ENCODE data around the gene GRIK4.
"Not testable (repeated sequence)": the region's sequence is repeated elsewhere in the genome, so short reads cannot be mapped to it uniquely, and the experiment has no call there.

Gene GRIK4, protein sequence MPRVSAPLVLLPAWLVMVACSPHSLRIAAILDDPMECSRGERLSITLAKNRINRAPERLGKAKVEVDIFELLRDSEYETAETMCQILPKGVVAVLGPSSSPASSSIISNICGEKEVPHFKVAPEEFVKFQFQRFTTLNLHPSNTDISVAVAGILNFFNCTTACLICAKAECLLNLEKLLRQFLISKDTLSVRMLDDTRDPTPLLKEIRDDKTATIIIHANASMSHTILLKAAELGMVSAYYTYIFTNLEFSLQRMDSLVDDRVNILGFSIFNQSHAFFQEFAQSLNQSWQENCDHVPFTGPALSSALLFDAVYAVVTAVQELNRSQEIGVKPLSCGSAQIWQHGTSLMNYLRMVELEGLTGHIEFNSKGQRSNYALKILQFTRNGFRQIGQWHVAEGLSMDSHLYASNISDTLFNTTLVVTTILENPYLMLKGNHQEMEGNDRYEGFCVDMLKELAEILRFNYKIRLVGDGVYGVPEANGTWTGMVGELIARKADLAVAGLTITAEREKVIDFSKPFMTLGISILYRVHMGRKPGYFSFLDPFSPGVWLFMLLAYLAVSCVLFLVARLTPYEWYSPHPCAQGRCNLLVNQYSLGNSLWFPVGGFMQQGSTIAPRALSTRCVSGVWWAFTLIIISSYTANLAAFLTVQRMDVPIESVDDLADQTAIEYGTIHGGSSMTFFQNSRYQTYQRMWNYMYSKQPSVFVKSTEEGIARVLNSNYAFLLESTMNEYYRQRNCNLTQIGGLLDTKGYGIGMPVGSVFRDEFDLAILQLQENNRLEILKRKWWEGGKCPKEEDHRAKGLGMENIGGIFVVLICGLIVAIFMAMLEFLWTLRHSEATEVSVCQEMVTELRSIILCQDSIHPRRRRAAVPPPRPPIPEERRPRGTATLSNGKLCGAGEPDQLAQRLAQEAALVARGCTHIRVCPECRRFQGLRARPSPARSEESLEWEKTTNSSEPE

DNA sequence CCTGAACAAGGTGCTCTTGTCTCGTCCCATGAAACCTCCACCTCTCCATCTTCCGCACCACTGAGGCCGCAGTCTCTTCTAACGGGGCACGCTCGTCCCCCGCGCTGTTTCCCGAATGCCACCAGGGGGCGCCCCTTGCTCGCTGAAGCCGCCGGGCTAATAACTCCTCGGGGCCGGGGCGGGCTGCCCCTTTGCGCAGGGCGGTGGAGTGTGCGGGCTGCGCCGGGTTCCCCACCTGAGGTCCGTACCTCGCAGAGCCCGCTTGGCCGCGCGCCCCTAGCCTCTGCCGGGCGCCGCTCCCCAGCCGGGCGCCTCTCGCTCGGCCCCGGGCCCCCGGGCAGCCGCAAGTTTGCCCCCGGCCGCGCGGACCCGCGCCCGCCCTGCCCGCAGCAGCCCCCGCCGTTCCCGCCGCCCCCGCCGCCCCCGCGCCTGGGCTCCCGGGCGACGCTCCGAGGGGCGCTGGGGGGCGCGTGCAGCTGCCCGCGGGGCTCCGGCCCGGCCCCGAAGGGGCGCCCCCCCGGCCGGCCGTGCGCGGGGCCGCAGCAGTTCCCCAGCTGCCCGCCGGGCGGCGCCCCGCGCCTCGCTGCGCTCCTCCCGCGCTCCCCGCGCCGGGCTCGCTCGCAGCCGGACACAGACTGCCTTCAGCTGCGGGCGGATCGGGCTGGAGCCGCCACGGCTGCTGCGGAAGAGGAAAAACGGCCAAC lies at the start of gene GRIK4:
Gene GRIK4, plus strand, starts transcription at position 633 of the 704 bp plus-strand sequence. CDS start 148,571 bp downstream, outside the sequence.
- peak; percentile 75 for DNase-seq

DNA sequence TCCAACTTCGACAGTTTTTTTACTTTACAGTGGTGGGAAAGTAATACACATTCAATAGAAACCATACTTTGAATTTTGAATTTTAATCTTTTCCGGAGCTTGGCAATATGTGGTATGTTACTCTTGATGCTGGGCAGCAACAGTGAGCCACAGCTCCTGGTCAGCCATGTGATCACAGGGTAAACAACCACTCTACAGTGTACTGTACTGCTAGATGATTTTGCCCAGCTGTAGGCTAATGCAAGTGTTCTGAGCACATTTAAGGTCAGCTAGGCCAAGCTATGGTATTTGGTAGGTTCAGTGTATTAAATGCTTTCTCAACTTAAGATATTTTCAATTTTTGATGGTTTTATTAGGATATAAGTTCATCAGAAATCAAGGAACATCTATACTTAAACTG lies 48.7 kb upstream of the GRIK4 start:
- DNase-seq: no peak

DNA sequence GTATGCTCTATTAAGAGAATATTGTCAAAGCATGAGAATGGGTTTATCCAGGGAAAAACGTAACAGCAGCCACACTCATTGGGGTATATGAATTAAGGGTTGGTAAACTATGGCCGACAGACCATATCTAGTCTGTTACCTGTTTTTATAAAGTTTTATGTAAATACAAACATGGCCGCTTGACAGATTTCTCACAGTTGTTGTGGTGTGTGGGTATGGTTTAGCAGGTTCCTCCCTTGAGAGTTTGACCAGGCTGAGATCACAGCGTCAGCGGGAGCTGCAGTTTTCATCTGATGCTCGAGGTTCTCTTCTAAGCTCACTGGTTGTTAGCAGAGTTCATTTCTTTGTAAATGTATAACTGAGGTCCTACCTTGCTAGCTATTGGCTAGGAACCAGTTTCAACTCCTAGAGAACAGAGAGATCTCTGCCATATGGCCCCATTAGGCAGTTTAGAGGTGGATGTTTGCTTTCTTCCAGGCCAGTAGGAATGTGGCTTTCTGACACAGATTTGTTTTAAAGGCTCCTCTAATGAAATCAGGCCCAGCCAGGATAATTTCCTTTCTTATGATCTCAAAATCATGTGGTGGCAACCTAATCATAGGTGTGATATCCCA lies 45.5 kb upstream of the GRIK4 start:
- DNase-seq: no peak

DNA sequence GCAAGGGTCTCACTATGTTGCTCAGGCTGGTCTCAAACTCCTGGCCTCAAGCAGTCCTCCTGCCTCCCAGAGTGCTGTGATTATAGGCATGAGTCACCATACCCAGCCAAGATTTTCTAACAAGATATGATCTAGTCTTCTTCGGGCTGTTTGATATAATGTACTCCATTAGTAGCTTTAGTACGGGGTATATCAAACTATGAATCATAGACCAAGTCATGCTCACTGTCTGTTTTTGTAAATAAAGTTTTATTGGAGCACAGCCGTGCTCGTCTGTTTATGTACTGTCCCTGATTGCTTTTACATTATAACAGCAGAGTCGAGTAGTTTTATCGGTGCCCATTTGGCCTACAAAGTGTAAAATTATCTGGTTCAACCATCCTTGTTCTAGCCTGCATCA lies 43.9 kb upstream of the GRIK4 start:
- no peak for DNase-seq

DNA sequence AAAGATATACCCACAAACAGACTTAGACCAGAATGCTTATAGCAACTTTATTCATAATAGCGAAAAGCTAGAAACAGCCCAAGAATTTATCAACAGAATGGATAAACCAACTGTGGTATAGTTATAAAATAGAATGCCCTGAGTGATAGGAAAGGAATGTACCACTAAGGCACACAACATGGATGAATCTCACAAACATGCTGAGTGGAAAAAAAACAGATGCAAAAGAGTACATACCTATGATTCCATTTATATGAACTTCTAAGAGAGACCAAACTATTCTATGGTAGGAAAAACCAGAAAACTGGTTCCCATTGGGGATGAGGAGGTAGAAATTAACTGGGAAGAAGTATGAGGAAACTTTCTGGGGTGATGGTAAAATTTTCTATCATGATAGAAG lies 40.4 kb upstream of the GRIK4 start:
- no peak for DNase-seq

DNA sequence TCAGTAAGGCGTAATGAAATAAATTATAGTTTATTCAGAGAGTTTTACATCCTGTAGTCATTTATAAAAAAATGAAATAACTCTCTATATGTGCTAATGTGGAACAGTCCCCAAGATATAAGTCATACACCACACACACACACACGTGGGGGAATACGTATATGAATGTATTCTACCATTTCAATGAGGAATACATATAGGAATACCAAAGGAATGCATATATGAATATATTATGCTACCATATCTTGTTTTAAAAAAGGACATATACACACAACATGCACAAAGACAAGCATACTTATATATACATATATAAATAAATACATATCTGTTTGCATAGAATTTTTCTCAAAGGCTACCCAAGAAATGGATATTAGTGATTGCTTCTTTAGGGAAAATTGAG lies 39.6 kb upstream of the GRIK4 start:
- DNase-seq: no peak

DNA sequence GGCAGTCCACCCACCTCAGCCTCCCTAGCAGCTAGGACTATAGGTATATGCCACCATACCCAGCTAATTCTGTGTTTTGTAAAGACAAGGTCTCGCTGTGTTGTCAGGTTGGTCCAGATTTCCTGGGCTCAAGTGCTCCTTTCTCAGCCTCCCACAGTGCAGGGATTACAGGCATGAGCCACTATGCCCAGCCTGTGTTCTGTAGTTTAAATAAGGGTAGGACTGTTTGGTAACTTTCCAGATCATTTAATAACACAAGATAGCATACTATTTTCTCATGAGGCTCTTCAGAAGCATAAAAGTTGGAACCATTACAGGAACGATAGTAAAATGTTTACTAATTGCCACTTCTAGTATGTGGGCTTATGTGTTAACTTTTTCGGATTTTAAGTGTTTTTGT lies 38.0 kb upstream of the GRIK4 start:
- DNase-seq: no peak

DNA sequence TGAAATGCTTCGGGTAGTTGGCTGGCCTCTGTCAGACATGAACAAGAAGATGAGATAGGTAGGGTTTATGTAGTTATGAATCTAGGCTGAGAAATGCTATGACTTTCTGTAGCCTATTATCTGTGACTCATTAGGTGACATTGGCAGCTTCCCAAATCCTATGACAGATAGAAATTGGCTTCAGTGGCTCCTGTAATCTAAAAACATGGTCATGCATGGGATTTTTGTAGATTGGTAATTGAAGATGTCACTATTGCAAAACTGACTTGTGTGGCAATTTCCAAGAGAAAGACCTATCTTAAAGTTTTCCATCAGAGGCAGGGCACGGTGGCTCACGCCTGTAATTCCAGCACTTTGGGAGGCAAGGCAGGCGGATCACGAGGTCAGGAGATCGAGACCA lies 29.4 kb upstream of the GRIK4 start:
- no peak for DNase-seq

DNA sequence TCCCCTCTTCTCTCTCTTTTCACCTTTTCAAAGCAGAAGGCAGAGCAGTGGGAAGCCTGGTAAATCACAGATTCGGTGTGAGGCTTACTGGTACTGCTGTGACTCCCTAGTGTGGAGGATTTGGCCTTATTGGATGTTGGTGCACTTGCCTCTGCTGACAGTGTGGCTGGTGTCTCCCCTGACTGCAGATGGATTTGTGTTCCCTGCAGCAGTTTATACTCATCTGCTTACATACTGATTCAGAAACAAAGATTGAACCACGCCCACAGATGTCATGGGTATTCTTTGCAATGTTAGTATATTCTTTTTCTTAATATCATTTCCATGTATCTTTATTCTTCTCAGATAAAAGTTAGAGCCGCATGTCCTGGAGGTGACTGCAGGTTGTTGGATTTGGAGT lies 26.8 kb upstream of the GRIK4 start:
- no peak for DNase-seq

DNA sequence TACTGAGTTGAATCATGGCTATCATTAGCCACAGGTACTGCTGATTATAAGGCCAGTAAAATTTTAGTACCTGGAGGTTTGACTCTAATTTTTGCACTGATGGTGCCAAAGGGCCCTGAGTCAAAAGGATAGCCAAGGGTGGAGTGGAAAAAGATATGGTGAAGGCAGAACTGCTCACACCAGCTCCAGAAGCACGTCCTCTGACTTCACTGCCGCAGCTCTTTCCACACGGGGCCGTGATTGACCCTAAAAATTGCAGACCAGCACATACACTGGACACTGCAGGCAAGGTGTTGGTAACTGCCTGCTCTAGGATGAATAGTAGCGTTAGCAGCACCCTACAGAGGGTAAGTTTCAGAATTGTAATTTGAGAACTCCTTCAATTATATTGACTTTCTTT lies 25.4 kb upstream of the GRIK4 start:
- no peak for DNase-seq

DNA sequence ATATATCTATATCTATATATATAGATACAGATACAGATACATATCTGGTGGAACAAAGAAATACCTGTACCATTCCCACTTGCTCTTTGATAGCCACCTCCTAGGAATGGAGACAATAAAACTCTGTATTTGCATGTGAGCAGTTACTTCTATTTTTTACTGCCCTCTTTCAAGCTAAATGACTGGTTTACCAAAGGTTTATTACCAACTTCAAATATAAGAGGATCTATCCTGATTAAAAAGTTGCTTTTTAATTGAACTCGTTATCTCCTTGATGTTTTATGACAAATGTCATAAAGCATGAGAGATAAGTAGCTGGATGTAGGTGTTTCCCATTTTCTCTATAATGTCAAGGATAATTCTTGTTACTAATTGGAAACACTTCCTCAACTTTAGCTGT lies 21.7 kb upstream of the GRIK4 start:
- no peak for DNase-seq

DNA sequence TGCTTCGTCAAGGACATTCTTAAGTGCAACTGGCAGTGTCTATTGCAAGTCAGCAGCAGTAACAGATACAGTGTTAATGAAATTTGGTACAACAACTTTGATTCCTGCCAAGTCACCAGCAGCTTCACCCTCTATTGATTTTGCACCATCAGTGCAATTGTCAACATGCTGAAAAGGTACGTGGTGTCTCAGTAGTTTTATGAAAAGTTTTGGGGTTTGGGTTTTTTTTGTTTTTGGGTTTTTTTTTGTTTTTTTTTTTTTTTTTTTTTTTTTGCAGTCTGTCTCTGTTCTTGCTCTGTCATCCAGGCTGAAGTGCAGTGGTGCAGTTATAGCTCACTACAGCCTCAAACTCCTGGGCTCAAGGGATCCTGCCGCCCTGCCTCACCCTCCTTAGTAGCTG lies 19.1 kb upstream of the GRIK4 start:
- DNase-seq: no peak

DNA sequence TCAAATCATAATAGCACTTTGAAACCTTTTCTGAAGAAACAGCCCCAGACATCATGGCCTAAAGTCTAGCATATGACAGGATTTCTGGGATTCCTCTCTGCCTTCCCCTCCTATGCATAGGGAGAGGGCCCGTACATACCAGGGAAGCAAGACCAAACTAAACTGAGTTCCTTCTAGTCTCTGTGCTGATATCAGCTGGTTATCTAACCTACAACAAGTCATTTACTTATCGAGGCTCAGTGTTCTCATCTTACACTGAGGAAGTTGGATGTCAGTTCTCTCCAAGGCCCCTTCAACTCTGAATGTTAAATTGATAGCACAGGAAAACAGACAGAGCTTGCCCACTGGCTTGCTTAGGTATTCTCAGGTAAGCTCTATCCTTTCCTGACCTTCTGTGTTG lies 17.0 kb upstream of the GRIK4 start:
- DNase-seq: no peak

DNA sequence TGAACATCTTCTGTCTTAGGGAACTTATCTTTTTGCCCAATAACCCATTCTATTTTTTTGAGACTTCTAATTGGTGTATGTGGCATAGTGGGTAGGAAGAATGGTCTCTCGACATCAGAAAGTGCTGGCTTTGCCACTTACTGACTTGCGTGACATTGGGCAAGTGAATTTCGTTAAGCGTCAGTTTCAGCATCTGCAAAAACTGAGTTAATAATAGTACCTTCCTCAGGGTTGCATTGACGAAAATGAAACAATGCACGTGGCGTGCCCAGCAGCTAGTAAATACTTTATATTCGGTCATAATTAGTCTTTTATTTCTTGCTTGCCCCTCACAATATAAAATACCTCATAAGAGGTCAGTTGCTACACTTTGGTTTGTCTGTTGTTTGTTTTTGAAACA lies 12.5 kb upstream of the GRIK4 start:
- no peak for DNase-seq

DNA sequence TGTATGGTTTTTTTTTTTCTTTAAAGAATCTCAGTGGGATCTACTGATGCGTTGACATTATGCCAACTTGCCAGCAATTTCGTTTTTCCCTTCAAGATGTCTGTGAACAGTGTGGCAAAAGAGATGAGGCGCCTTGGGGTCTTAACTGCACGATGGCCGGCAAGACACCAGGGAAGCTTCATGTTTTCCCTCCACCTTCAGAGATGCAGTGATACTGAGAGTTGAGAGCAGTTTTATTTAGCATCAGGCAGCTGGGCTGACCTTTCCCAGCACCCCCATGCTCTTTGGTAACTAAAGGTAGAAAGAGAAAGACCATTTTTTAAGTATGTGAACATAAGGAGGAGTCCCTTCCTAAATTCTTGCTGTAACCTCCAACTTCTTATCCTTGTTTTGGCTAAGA lies 11.7 kb upstream of the GRIK4 start:
- no peak for DNase-seq

DNA sequence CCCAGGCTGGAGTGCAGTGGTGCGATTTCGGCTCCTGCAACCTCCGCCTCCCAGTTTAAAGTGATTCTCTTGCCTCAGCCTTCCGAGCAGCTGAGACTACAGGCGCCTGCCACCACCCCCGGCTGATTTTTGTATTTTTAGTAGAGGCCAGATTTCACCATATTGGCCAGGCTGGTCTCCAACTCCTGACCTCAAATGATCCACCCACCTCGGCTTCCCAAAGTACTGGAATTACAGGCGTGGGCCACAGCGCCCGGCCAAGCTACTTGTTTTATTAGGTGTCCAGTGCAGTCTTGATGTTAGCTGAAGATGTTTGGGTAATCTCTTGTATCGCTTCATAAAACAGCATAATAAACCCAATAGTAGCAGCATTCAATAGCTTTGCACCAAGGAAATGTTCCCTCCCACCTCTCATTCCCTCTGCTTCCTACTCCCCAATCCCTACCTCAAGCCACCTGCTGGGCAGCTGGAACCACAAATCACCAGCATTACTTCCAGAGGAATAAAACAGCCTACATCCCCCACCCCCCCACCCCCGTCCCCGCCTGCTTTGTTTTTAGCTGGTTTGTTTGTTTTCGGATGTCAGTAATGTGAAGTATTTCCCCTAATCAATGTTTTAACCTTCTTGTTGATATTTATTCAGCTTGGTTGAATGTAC lies 11.0 kb upstream of the GRIK4 start:
- DNase-seq: no peak

DNA sequence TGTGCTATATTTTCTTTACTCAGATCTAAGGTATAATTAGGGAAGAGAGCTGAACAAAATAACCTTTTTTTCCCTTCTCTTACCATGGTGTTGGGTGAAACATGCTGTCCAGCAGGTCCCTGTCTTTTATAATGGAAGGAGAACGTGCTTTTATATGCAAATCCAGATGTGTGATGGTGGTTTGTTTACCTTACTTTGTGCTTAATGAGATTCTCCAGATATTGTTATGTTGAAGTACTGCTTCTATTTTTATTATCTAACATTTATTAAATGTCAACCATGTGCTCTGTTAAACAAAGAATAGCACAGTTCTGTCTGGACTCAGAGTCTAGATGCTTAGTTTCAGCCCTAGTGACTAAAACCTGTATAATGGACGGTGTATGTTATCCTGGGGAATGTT lies 10.1 kb upstream of the GRIK4 start:
- DNase-seq: no peak

DNA sequence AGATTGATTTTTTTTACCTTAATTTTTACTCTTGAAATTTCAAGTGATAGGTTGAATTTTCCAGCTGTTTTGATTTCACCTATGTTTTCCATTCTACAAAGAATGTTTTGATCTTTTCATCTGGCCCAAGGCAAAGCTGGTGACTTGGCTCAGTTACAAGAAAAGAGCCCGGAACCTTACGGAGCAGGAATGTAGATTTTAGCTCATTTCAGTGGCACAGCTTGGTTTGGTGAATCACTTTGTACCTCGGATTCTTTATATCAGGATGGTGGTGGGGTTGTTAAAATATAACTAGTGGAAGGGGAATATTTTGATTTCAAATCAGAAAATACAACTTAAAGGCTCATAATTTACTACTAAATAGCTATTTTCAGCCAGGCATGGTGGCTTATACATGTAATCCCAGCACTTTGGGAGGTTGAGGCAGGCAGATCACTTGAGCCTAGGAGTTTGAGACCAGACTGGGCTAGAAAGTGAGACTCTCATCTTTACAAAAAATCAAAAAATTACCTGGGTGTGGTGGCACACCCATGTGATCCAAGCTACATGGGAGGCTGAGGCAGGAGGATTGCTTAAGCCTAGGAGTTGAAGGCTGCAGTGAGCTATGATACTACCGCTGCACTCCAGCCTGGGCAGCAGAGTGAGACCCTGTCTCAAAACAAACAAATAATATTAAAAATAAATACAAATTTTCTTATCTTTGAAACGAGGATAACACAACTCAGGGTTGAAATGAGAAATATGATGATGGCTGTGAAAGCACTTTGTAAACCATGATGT lies 9.4 kb upstream of the GRIK4 start:
- DNase-seq: no peak

DNA sequence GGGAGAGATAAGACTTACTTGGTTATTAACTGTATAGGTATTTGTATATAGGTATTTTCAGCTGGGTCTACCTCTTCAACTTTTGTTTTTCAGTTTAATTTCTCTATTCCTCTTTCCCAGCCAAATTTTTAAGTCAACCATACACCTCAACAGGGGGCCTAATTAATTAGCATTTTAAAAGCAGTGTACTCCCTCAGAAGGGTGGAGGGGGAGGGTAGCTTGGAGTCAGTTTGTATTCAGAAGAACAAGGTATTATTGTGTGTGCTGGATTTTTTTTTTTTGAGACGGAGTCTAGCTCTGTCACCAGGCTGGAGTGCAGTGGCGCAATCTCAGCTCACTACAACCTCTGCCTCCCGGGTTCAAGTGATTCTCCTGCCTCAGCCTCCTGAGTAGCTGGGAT lies 8.0 kb upstream of the GRIK4 start:
- not testable (repeated sequence) for DNase-seq

DNA sequence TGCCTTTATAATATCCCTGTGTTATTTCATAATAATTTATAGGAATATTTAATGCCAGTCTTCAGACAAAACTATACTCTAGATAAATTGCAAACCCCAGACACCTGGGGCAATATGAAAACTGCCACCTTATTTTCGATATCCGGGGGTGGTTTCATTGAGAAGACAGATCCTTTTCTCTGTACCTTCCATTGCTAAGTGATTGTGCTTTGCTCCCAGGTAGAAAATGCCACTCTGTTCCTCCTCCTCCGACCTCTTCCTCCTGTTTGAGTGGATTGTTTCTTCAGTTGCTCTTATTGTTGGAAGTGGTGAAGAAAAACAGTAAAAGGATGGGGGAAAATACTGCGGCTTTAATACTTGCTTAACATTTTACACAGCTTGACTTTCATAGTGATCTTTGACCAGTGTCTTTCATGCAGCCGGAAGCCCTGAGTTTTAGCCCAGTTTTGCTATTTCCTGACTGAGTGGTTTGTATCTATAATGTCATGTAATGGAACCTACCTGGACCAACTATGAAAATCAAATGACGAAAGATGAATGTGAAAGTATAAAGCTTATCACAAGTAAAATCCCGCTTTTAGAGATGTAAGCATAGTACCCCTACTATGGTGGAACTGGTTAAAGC lies 5.6 kb upstream of the GRIK4 start:
- no peak for DNase-seq
